ENCODE data around the gene VEGFC.

Gene VEGFC

GRCh38 chr4:176758731-176759130 is 34.0 kb downstream of the VEGFC start:
- FAIRE-seq = no peak

- FAIRE-seq = no peak
Measured at GRCh38 chr4:176758323-176758722, 34.4 kb downstream of the VEGFC start.

GRCh38 chr4:176755613-176756012 is 37.1 kb downstream of the VEGFC start:
- FAIRE-seq = no peak

DNA sequence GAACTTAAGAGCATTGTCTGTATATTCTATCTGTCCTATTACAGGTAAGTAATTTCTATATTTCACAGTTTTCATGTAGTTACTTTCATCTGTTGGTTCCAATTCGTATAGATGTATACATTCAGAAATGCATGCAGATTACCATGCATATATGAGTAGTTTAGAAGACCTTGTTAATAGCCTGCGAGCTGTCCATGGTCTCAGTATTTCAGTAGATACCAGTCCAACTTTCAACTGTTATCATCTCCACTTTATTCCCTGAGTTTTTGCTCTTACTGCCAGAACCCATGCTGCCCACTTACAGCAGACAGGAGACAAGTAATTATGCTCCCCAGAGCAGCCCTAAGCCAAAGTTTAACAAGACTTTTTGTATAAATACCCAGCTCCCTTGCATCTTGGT is 37.7 kb downstream of the VEGFC start:
- FAIRE-seq = no peak

- FAIRE-seq = no peak
Measured at GRCh38 chr4:176753049-176753448, 39.7 kb downstream of the VEGFC start.

DNA sequence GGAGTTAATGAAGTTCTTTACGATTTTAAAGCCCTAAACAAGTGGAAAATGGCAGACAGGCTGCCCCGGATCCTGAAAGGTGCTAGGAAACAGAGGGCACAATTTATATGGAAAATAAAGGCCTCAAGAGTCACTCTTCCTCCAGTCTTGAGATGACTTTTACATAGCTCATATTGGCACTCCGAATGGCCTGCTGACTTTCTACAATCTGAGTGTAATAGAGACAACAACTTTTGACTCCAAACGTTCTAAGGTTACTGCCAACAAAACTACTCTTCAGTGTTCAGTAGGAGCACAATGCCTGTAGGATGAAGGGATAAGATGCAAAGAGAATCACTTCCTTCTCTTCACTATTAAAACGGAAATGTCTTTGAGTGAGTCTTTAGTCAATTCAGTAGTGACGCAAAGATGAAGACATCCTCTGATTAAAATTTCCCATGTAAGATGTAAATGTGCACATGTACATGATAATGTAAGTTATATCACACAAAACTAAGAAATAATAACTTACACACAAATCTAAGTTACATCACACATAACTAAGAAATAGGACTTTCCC is 40.5 kb downstream of the VEGFC start:
- no peak for FAIRE-seq

DNA sequence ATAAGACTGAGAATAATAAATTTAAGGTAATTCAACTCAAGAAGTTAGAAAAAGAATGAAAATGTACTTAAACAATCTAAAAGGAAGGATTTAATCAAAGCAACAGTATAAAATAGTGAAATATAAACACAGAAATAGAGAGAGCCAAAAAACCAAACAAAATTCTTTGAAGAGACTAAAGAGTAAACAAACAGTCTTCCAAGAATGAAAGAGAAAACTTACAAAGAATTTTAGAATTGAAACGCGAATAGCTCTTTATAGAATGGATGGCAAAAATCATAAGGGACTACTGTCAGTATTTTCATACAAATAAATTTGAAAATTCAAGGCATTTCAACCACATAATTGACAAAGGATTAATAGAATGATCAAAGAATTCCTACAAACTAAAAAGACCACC is 41.7 kb downstream of the VEGFC start:
- no peak for FAIRE-seq

- no peak for FAIRE-seq
Measured at GRCh38 chr4:176746846-176747245, 45.9 kb downstream of the VEGFC start.

GRCh38 chr4:176745902-176746301 is 46.8 kb downstream of the VEGFC start:
- FAIRE-seq = no peak

DNA sequence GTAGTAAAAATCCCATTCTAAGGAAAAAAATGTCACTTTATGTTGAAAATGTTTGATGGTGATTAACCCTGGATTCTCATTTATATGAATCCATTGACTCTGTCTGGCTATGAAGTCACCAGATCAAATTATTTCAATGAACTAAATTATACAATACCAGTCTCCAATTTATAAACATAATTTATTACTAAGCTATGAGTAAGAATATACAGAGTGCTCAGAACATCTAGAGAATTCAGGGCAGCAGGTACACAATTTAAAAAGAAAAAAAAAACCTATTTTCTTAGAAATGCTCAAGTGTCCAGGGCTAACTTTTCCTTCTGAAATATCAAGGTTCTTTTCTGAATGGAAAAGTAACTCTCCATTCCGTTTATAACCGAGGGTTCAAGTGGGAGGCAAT is 48.6 kb downstream of the VEGFC start:
- FAIRE-seq = no peak

GRCh38 chr4:176742211-176742610 is 50.5 kb downstream of the VEGFC start:
- FAIRE-seq = no peak

GRCh38 chr4:176741253-176741652 is 51.5 kb downstream of the VEGFC start:
- FAIRE-seq = no peak

DNA sequence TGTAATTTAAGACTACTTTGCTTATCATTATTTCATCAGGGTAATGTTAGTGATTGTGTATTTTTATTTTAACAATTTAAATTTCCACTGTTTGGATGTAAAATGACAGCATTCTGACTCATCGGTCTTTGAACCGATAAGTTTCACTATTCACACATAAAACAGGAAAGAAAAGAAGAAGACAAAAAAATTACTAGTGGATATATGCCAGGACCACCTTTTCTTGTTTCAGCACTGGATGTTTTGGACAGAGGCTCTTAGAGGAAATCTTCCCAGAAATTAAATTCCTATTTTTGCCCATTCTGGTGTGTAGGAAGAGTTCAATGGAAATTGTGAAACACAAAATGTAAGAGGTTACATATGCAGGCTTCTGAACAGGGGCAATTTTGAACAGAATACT is 57.4 kb downstream of the VEGFC start:
- FAIRE-seq = no peak

DNA sequence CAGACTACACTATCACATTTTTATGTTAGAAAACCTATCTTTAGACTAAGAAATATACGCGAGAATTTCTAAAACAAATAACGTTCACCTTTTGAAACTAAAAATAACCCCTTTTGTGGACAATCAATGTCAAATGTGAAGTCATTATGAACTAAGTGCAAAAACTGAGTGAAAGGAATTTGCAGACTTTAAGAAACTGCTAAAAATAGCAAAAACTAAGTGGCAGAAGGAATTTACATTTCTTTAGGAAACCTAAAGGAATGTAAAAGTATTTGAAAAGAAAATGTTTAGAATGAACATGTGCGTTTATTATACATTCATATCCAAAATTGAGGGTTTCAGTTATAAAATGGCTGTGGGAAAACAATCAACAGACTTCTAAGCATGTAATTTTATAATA is 58.3 kb downstream of the VEGFC start:
- FAIRE-seq = no peak

GRCh38 chr4:176729489-176729888 is 63.2 kb downstream of the VEGFC start:
- no peak for FAIRE-seq

GRCh38 chr4:176726803-176727202 is 65.9 kb downstream of the VEGFC start:
- FAIRE-seq = no peak

DNA sequence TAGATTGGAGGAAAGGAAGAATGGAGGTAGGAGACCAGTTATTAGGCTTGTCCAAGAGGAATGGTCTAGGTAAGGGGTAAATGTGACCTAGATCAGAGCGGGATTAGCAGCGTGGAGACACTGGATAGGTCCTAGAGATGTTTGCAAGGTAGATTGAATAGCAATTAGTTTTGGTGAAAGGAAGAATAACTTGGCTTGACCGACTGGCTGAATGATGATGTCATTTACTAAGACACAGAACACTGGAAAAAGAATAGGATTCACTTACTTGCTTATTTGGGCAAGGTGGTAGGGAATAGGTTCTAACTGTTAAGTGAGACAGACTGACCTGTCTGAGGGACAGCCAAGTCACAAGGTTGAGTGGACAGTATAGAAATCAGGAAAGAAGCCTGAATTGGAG is 71.3 kb downstream of the VEGFC start:
- no peak for FAIRE-seq

DNA sequence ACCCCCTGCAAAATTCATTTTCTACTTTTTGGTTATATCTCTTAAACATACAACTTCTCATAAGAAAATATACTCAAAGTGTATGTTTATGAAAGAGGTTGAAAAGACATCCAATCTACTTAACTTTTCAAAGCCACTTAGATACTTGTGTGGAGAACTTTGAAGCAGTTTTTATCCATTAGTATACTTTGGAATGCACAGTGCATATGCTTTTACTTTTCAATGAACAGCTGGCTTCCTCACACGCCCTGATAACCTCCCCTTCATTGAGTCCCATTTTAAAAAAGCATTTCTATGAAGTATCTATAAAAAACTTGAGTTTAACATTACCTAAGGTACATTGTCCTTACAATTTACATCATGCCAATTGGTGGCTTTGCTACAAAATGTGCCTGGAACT is 73.8 kb downstream of the VEGFC start:
- no peak for FAIRE-seq

GRCh38 chr4:176717237-176717636 is 75.5 kb downstream of the VEGFC start:
- FAIRE-seq = no peak

GRCh38 chr4:176709417-176709816 is 83.3 kb downstream of the VEGFC start:
- FAIRE-seq = no peak

DNA sequence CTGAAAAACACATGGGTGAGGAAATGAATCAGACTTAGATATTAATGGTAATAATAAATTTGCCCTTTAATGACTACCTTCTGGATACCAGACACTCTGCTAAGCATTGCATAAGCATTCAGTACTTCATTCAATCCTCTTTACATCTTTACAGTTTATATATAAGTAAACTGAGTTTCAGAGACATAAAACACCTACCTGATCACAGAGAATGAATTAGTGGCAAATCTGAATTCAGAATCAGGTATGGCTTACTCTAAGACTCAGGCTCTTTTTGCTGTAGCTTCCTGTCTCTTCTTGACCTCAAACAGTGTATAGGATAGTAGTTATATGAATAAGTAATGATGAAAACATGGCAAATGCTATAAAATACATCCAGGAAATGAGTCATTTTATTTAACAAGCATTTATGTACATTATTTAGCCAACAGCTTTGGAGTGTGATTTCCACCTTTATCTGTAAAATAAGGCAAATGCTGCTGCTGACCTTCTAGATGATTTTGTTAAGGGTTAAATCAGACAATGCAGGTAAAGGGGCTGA is 83.9 kb downstream of the VEGFC start:
- FAIRE-seq = no peak

- FAIRE-seq = no peak
Measured at GRCh38 chr4:176690716-176691115, 102.0 kb downstream of the VEGFC start.

DNA sequence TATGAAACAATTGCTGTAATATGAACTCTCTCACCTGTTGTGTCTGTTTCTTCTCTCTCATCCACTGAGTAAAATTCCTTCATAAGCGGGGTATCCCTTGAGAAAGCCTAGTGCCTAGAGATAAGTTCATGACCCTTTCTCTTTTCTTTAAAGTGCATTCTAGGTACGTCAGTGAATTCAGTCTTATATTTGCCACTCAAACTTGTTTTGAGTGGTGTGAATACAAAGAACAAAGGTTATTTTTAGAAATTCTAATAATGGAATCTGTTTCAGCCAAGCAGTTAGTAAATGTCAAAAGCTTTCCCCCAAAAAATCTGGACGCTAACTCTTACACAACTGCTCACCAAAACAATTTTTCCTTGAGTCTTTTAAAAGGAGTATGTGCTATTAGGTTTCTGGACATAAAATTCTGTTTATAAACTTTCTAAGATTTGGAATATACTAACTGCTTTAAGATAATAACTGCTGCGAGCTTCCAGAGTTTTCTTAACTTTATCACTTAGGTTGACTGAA is 112.0 kb downstream of the VEGFC start:
- no peak for FAIRE-seq

- no peak for FAIRE-seq
Measured at GRCh38 chr4:176676901-176677300, 115.8 kb downstream of the VEGFC start.

DNA sequence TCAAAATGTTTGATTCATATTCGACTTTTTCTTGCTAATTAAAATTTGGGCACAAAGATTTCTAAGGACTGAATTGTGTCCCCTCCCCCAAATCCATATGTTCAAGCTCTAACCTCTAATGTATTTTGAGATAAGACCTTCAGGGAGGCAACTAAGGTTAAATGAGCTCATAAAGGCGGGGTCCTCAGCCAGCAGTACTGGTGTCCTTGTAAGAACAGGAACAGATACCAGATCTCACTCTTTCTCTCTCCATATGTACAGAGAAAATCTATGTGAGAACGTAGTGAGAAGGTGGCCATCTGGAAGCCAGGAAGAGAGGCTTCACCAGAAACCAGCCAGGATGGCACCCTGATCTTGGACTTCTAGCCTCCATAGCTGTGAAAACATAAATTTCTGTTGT is 116.9 kb downstream of the VEGFC start:
- FAIRE-seq = no peak

All from endometrium (tissue), 2 donors.